Measurements from ENCODE around the gene LRP5. TPM values are rescaled to one million over a fixed set of nuclear protein-coding genes. Genes with fewer than 3 reads are reported as not detected.
A peak's percentile ranks its signal among the peaks of the same experiment; 100 is the strongest.

Gene LRP5
- total and polyA plus RNA-seq, 5 donors, result 57.1 to 88.8 (median 71.8) TPM

- peaks cover 12% of the 10 kb centered on the region for H3K4me1 ChIP-seq (ENCODE audit: control insufficient read depth, insufficient read depth, low read length)
- peak overlapping the region; percentile 97 for H3K4me3 ChIP-seq (ENCODE audit: low read length)
- no peaks in the 10 kb centered on the region for H3K27me3 ChIP-seq (ENCODE audit: control insufficient read depth, insufficient read depth)
- H3K9me3 ChIP-seq (ENCODE audit: control insufficient read depth, low read length), result no peaks in the 10 kb centered on the region
- peak; percentile 95 to 96 for ATAC-seq
- peak; percentile 98 to 99 (median 98) for DNase-seq
- peak overlapping the region; percentile 98 for H3K27ac ChIP-seq (ENCODE audit: low read length)
- WGBS, result 4% methylated on average over 56 of the region's 56 CpGs
- intact Hi-C loops (cut with DNase I), result loop anchor here in 3 of 4 donors (10.0 kb wide), 3 partner anchors 95 to 1185 kb away; partner anchors contain the start of gene CCND1 (in 1 of the 3)
These were observed 147.7 kb downstream of the LRP5 start for GRCh38 chr11:68459886-68460740.

GRCh38 chr11:68460741-68461574 lies 148.6 kb downstream of the LRP5 start, which contains the start of gene PPP6R3:
PPP6R3 (plus strand) TSS chr11:68460752; CDS start chr11:68537665, 76,913 bp downstream.
- DNase-seq (no peak), ATAC-seq (peak; percentile 61 to 68)
- intact Hi-C loops (cut with DNase I), result loop anchor here in 3 of 4 donors (10.0 kb wide), 3 partner anchors 94 to 1184 kb away; partner anchors contain the start of gene CCND1 (in 1 of the 3)
- peak within 1 kb of the TSS; percentile 97 for H3K4me3 ChIP-seq (ENCODE audit: low read length)
- no peaks in the 10 kb centered on the region for H3K27me3 ChIP-seq (ENCODE audit: control insufficient read depth, insufficient read depth)
- WGBS, result under 1% methylated on average over 92 of the region's 92 CpGs
- no peaks in the 10 kb centered on the region for H3K9me3 ChIP-seq (ENCODE audit: control insufficient read depth, low read length)
- peaks cover 12% of the 10 kb centered on the region for H3K4me1 ChIP-seq (ENCODE audit: control insufficient read depth, insufficient read depth, low read length)
- peak within 1 kb of the TSS; percentile 98 for H3K27ac ChIP-seq (ENCODE audit: low read length)

- Histone ChIP-seq H3K27me3 (ENCODE audit: control insufficient read depth, insufficient read depth) (no peaks in the 10 kb centered on the region), H3K4me1 (ENCODE audit: control insufficient read depth, insufficient read depth, low read length) (peaks cover 12% of the 10 kb centered on the region), H3K4me3 (ENCODE audit: low read length) (peak overlapping the region; percentile 97), H3K27ac (ENCODE audit: low read length) (peak overlapping the region; percentile 64), H3K9me3 (ENCODE audit: control insufficient read depth, low read length) (no peaks in the 10 kb centered on the region)
- 2% methylated on average over 12 of the region's 12 CpGs for WGBS
- DNase-seq (no peak), ATAC-seq (no peak)
- intact Hi-C loops (cut with DNase I), result loop anchor here in 3 of 4 donors (10.0 kb wide), 3 partner anchors 93 to 1183 kb away; partner anchors contain the start of gene CCND1 (in 1 of the 3)
These were observed 149.2 kb downstream of the LRP5 start for GRCh38 chr11:68461575-68461917.

GRCh38 chr11:68463714-68464113 lies 151.3 kb downstream of the LRP5 start:
- 65% methylated on average over 1 of the region's 1 CpG for WGBS
- H3K4me3 ChIP-seq (ENCODE audit: low read length), result no peak overlapping the region

GRCh38 chr11:68467201-68467834 lies 154.9 kb downstream of the LRP5 start:
- intact Hi-C loops (cut with DNase I), result loop anchor here in 3 of 4 donors (10.0 kb wide), 3 partner anchors 87 to 1177 kb away; partner anchors contain the start of gene CCND1 (in 1 of the 3)
- Histone ChIP-seq H3K4me3 (ENCODE audit: low read length) (no peak overlapping the region), H3K4me1 (ENCODE audit: control insufficient read depth, insufficient read depth, low read length) (peaks cover 44% of the 10 kb centered on the region), H3K9me3 (ENCODE audit: control insufficient read depth, low read length) (no peaks in the 10 kb centered on the region), H3K27ac (ENCODE audit: low read length) (no peak overlapping the region), H3K27me3 (ENCODE audit: control insufficient read depth, insufficient read depth) (no peaks in the 10 kb centered on the region)
- DNase-seq, result no peak
- 69% methylated on average over 8 of the region's 8 CpGs for WGBS
- no peak for ATAC-seq

More at GRCh38 chr11:68463714-68464113, 151.3 kb downstream of the LRP5 start:
- Histone ChIP-seq H3K9me3 (ENCODE audit: control insufficient read depth, low read length) (no peaks in the 10 kb centered on the region), H3K4me1 (ENCODE audit: control insufficient read depth, insufficient read depth, low read length) (peaks cover 19% of the 10 kb centered on the region), H3K27me3 (ENCODE audit: control insufficient read depth, insufficient read depth) (no peaks in the 10 kb centered on the region), H3K27ac (ENCODE audit: low read length) (no peak overlapping the region)
- intact Hi-C loops (cut with DNase I), result loop anchor here in 3 of 4 donors (10.0 kb wide), 3 partner anchors 91 to 1181 kb away; partner anchors contain the start of gene CCND1 (in 1 of the 3)
- DNase-seq (no peak), ATAC-seq (no peak)

- ATAC-seq, result no peak
- Histone ChIP-seq H3K27me3 (ENCODE audit: control insufficient read depth, insufficient read depth) (no peaks in the 10 kb centered on the region), H3K4me1 (ENCODE audit: control insufficient read depth, insufficient read depth, low read length) (peaks cover 41% of the 10 kb centered on the region), H3K4me3 (ENCODE audit: low read length) (no peak overlapping the region), H3K9me3 (ENCODE audit: control insufficient read depth, low read length) (no peaks in the 10 kb centered on the region), H3K27ac (ENCODE audit: low read length) (no peak overlapping the region)
- WGBS, result 45% methylated on average over 3 of the region's 3 CpGs
- intact Hi-C loops (cut with DNase I), result loop anchor here in 3 of 4 donors (10.0 kb wide), 3 partner anchors 86 to 1176 kb away; partner anchors contain the start of gene CCND1 (in 1 of the 3)
- no peak for DNase-seq
These were observed 155.9 kb downstream of the LRP5 start for GRCh38 chr11:68468217-68468828.

- DNase-seq, result no peak
- ATAC-seq, result peak; percentile 30 to 36
- H3K27ac ChIP-seq (ENCODE audit: low read length), result no peak overlapping the region
- H3K9me3 ChIP-seq (ENCODE audit: control insufficient read depth, low read length), result no peaks in the 10 kb centered on the region
- H3K4me1 ChIP-seq (ENCODE audit: control insufficient read depth, insufficient read depth, low read length), result peaks cover 38% of the 10 kb centered on the region
- intact Hi-C loops (cut with DNase I), result loop anchor here in 3 of 4 donors (10.0 kb wide), 3 partner anchors 86 to 1176 kb away; partner anchors contain the start of gene CCND1 (in 1 of the 3)
- H3K4me3 ChIP-seq (ENCODE audit: low read length), result no peak overlapping the region
- no peaks in the 10 kb centered on the region for H3K27me3 ChIP-seq (ENCODE audit: control insufficient read depth, insufficient read depth)
- 16% methylated on average over 2 of the region's 2 CpGs for WGBS
These were observed 156.7 kb downstream of the LRP5 start for GRCh38 chr11:68469122-68469521.

- H3K4me1 ChIP-seq (ENCODE audit: control insufficient read depth, insufficient read depth, low read length), result peaks cover 37% of the 10 kb centered on the region
These were observed 157.3 kb downstream of the LRP5 start for GRCh38 chr11:68469642-68470041.

GRCh38 chr11:68470304-68470811 lies 158.0 kb downstream of the LRP5 start:
- H3K4me1 ChIP-seq (ENCODE audit: control insufficient read depth, insufficient read depth, low read length), result peaks cover 37% of the 10 kb centered on the region
- peak; percentile 34 to 49 for ATAC-seq
- DNase-seq, result peak in 1 of 3 donors; percentile 66
- peak overlapping the region; percentile 53 for H3K27ac ChIP-seq (ENCODE audit: low read length)
- intact Hi-C loops (cut with DNase I), result no loop called here
- no peaks in the 10 kb centered on the region for H3K27me3 ChIP-seq (ENCODE audit: control insufficient read depth, insufficient read depth)
- H3K4me3 ChIP-seq (ENCODE audit: low read length), result no peak overlapping the region
- 76% methylated on average over 4 of the region's 4 CpGs for WGBS
- H3K9me3 ChIP-seq (ENCODE audit: control insufficient read depth, low read length), result no peaks in the 10 kb centered on the region

More at GRCh38 chr11:68469642-68470041, 157.3 kb downstream of the LRP5 start:
- no peak overlapping the region for H3K27ac ChIP-seq (ENCODE audit: low read length)
- ATAC-seq (no peak), DNase-seq (no peak)
- intact Hi-C loops (cut with DNase I), result loop anchor here in 3 of 4 donors (10.0 kb wide), 3 partner anchors 85 to 1175 kb away; partner anchors contain the start of gene CCND1 (in 1 of the 3)
- no peak overlapping the region for H3K4me3 ChIP-seq (ENCODE audit: low read length)
- H3K27me3 ChIP-seq (ENCODE audit: control insufficient read depth, insufficient read depth), result no peaks in the 10 kb centered on the region
- 64% methylated on average over 1 of the region's 1 CpG for WGBS
- H3K9me3 ChIP-seq (ENCODE audit: control insufficient read depth, low read length), result no peaks in the 10 kb centered on the region
